ENCODE results near the gene FNDC1.

GRCh38 chr6:159197251-159197650, 28.1 kb downstream of the FNDC1 start:
- TF ChIP-seq SAFB2 (CRISPR knock-in tag; IDR thresholded peaks at IDR 0.05; ENCODE audit: borderline replicate concordance, low read depth) (no peak), NFYB (CRISPR knock-in tag; IDR thresholded peaks at IDR 0.05) (no peak), E2F5 (CRISPR knock-in tag; conservative IDR thresholded peaks at IDR 0.05) (no peak), HDAC6 (IDR thresholded peaks at IDR 0.05; ENCODE audit: low read depth, low read length) (no peak), KDM5A (IDR thresholded peaks at IDR 0.05; ENCODE audit: borderline replicate concordance, low read length) (no peak), EZH2 (conservative IDR thresholded peaks at IDR 0.05; ENCODE audit: low read depth, low read length) (no peak), CREM (IDR thresholded peaks at IDR 0.05) (no peak), CREM (CRISPR knock-in tag; IDR thresholded peaks at IDR 0.05) (no peak), KMT2A (CRISPR knock-in tag; IDR thresholded peaks at IDR 0.05) (no peak), CEBPZ (IDR thresholded peaks at IDR 0.05; ENCODE audit: low read length) (no peak)
- TF ChIP-seq, protein P1, sequence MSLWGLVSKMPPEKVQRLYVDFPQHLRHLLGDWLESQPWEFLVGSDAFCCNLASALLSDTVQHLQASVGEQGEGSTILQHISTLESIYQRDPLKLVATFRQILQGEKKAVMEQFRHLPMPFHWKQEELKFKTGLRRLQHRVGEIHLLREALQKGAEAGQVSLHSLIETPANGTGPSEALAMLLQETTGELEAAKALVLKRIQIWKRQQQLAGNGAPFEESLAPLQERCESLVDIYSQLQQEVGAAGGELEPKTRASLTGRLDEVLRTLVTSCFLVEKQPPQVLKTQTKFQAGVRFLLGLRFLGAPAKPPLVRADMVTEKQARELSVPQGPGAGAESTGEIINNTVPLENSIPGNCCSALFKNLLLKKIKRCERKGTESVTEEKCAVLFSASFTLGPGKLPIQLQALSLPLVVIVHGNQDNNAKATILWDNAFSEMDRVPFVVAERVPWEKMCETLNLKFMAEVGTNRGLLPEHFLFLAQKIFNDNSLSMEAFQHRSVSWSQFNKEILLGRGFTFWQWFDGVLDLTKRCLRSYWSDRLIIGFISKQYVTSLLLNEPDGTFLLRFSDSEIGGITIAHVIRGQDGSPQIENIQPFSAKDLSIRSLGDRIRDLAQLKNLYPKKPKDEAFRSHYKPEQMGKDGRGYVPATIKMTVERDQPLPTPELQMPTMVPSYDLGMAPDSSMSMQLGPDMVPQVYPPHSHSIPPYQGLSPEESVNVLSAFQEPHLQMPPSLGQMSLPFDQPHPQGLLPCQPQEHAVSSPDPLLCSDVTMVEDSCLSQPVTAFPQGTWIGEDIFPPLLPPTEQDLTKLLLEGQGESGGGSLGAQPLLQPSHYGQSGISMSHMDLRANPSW (CRISPR knock-in tag; IDR thresholded peaks at IDR 0.05; ENCODE audit: borderline replicate concordance), result no peak
